ENCODE results near the gene MAGEA1.

DNA sequence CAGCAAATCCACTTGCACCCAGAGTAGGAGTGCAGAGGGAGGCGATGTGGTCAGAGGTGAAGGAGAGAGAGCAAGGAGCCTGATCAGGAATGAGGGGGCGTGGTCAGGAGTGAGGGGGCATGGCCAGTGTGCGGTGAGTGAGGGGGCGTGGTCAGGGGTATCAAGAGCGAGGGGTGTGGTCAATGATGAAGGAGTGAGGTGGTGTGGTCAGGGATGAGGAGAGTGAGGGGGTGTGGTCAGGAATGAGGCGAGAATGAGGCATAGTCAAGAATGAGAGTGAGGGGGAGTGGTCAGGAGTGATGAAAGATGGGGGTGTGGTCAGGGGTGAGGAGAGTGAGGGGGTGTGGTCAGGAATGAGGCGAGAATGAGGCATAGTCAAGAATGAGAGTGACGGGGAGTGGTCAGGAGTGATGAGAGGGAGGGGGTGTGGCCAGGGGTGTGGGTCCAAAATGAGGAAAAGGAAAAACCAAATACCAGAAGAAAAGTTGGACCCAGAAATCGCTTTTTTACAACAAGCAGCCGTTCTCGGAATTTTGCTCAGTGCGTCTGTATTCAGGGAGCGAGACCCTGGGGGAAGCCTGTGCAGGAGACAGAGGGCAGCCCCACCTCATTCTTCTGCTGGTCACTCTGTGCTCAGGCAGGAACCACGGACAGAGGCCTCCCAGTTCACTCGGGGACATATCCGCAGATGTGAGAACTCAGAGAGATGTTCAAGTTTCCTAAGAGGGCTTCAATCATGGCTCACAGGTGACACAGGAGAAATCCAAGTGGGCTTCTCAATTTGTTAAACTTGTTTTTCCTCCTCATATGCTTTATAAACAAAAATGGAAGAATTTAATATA, 47.5 kb downstream of the MAGEA1 start:
- TF ChIP-seq, protein P1, sequence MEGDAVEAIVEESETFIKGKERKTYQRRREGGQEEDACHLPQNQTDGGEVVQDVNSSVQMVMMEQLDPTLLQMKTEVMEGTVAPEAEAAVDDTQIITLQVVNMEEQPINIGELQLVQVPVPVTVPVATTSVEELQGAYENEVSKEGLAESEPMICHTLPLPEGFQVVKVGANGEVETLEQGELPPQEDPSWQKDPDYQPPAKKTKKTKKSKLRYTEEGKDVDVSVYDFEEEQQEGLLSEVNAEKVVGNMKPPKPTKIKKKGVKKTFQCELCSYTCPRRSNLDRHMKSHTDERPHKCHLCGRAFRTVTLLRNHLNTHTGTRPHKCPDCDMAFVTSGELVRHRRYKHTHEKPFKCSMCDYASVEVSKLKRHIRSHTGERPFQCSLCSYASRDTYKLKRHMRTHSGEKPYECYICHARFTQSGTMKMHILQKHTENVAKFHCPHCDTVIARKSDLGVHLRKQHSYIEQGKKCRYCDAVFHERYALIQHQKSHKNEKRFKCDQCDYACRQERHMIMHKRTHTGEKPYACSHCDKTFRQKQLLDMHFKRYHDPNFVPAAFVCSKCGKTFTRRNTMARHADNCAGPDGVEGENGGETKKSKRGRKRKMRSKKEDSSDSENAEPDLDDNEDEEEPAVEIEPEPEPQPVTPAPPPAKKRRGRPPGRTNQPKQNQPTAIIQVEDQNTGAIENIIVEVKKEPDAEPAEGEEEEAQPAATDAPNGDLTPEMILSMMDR (IDR thresholded peaks at IDR 0.05 in 4 of 5, conservative IDR thresholded peaks at IDR 0.05 in 1 of 5), result no peak
- TF ChIP-seq POLR2A (IDR thresholded peaks at IDR 0.05), result no peak
